HG02970 (cell line): Measurements from ENCODE around the gene CTNNBIP1.

Source experiments
- ATAC-seq: cut with Tn5 transposase; IDR thresholded peaks from one replicate; pipeline ENCODE4 v1.9.1; 2021; ENCODE audit warnings: mild to moderate bottlenecking, moderate library complexity, moderate number of reproducible peaks; ENCODE audit not compliant: unreplicated experiment, low FRiP score

The CTNNBIP1 gene

GRCh38 chr1:9840176-9840575 is 69.9 kb downstream of the CTNNBIP1 start:
- ATAC-seq: no peak

GRCh38 chr1:9838946-9839345 is 71.1 kb downstream of the CTNNBIP1 start:
- no peak for ATAC-seq

- ATAC-seq: no peak
Observed at GRCh38 chr1:9836632-9836960, 73.5 kb downstream of the CTNNBIP1 start.

GRCh38 chr1:9835758-9836631 is 74.1 kb downstream of the CTNNBIP1 start:
- ATAC-seq: no peak

GRCh38 chr1:9835404-9835757 is 74.7 kb downstream of the CTNNBIP1 start:
- ATAC-seq: no peak

GRCh38 chr1:9833632-9834031 is 76.4 kb downstream of the CTNNBIP1 start:
- ATAC-seq: no peak

- no peak for ATAC-seq
Observed at GRCh38 chr1:9827558-9828185, 82.4 kb downstream of the CTNNBIP1 start.

- no peak for ATAC-seq
Observed at GRCh38 chr1:9826616-9827015, 83.5 kb downstream of the CTNNBIP1 start.

GRCh38 chr1:9826087-9826486 is 84.0 kb downstream of the CTNNBIP1 start:
- ATAC-seq: no peak

GRCh38 chr1:9825093-9826074 is 84.7 kb downstream of the CTNNBIP1 start:
- ATAC-seq: no peak

GRCh38 chr1:9824702-9825089 is 85.4 kb downstream of the CTNNBIP1 start:
- no peak for ATAC-seq

GRCh38 chr1:9823943-9824701 is 85.9 kb downstream of the CTNNBIP1 start, which contains the start of gene CLSTN1:
Gene CLSTN1, minus strand, starts transcription at chr1:9823965. Its CDS starts 232 bp downstream, at chr1:9823733.
- ATAC-seq: peak; percentile 68

GRCh38 chr1:9823693-9823942 is 86.5 kb downstream of the CTNNBIP1 start:
- peak; percentile 25 for ATAC-seq

GRCh38 chr1:9822897-9823692 is 87.0 kb downstream of the CTNNBIP1 start:
- ATAC-seq: no peak

- ATAC-seq: no peak
Observed at GRCh38 chr1:9822490-9822889, 87.6 kb downstream of the CTNNBIP1 start.

GRCh38 chr1:9821710-9822109 is 88.4 kb downstream of the CTNNBIP1 start:
- ATAC-seq: no peak

- ATAC-seq: no peak
Observed at GRCh38 chr1:9820521-9820920, 89.5 kb downstream of the CTNNBIP1 start.

GRCh38 chr1:9817734-9818133 is 92.3 kb downstream of the CTNNBIP1 start:
- ATAC-seq: no peak

GRCh38 chr1:9816199-9816598 is 93.9 kb downstream of the CTNNBIP1 start:
- no peak for ATAC-seq

GRCh38 chr1:9815150-9815549 is 94.9 kb downstream of the CTNNBIP1 start:
- ATAC-seq: no peak
